Kidney (tissue), 14 donors: ENCODE data around the gene ABLIM2. TPM values are rescaled to one million over a fixed set of nuclear protein-coding genes. Genes with fewer than 3 reads are reported as not detected.

Experiments
- DNase-seq, 5 donors: peaks; one replicate each; pipeline ENCODE4 v3.0.0-alpha.2; 2013 to 2020
- FAIRE-seq: peaks from 2 replicates; lab custom pipeline; 2012; peaks lifted over from hg19 to GRCh38; lab: Jason Lieb, UNC
- H3K27ac ChIP-seq, 2 donors: one replicate each; pipeline ENCODE4 v1.7.0; 2013; ENCODE audit warnings: low read depth in 2 of 2, low read length in 2 of 2, inconsistent platforms in 1 of 2
- H3K27me3 ChIP-seq: one replicate; pipeline ENCODE4 v1.7.1; 2013; ENCODE audit warnings: low read length, inconsistent platforms; ENCODE audit not compliant: control insufficient read depth, insufficient read depth
- H3K36me3 ChIP-seq, 3 donors: one replicate each; pipeline versions ENCODE4 v1.7.0 to v1.7.1; 2013; ENCODE audit warnings: low read length in 3 of 3, control low read depth in 1 of 3, inconsistent platforms in 1 of 3; ENCODE audit not compliant: insufficient read depth in 3 of 3, control insufficient read depth in 2 of 3
- H3K4me1 ChIP-seq, 3 donors: one replicate each; pipeline versions ENCODE4 v1.7.0 to v1.7.1; 2013; ENCODE audit warnings: low read length in 3 of 3, inconsistent platforms in 1 of 3, low read depth in 1 of 3; ENCODE audit not compliant: control insufficient read depth in 2 of 3, insufficient read depth in 2 of 3
- H3K4me3 ChIP-seq, 3 donors: one replicate each; pipeline versions ENCODE4 v1.7.0 to v1.8.1; 2013; ENCODE audit warnings: low read length in 3 of 3, control low read depth in 1 of 3, inconsistent platforms in 1 of 3
- H3K9ac ChIP-seq, 3 donors: one replicate each; pipeline versions ENCODE4 v1.7.0 to v1.7.1; 2013; ENCODE audit warnings: low read length in 3 of 3, control low read depth in 1 of 3, inconsistent platforms in 1 of 3
- H3K9me3 ChIP-seq, 3 donors: one replicate each; pipeline versions ENCODE4 v1.7.0 to v1.7.1; 2013; ENCODE audit warnings: low read length in 3 of 3, control low read depth in 1 of 3, inconsistent platforms in 1 of 3; ENCODE audit not compliant: control insufficient read depth in 2 of 3, insufficient read depth in 1 of 3
- intact Hi-C: fragments of 100-400 bp; cut with DNase I; formaldehyde crosslinking; loops from one replicate; pipeline ENCODE4 v1.11.1; 2022
- polyA plus RNA-seq: library from polyadenylated mRNA; stranded (reverse); fragments of 350-450 nt; fragmentation: Illumina TruSeq; extraction: RNeasy Lipid Tissue Mini Kit (QIAGEN cat#74804); gene quantifications from one replicate; pipeline ENCODE4 v1.2.3, GENCODE V29; 2014; ENCODE audit warnings: low read depth, low replicate concordance; ENCODE audit not compliant: insufficient read depth
- total RNA-seq: library from RNA; stranded (reverse); fragmentation: NEBNext Ultra II Directional; extraction: Animal tissue kit (Norgen Biotek cat#: 25700); gene quantifications from one replicate; pipeline ENCODE4 v1.2.1, GENCODE V29; 2021
- TF ChIP-seq, protein P1 (sequence below): IDR thresholded peaks from 3 replicates; pipeline ENCODE4 v1.5.1; 2012; ENCODE audit warnings: mild to moderate bottlenecking, moderate library complexity, borderline replicate concordance; ENCODE audit not compliant: insufficient read depth; ENCODE audit errors: extremely low read depth
- donor health status: control.
- donor health status: control.
- donor health status: control.
- donor health status: control.
- donor health status: control.
- donor health status: DM: yes; HTN: yes; CAD: no.
- donor health status: Normal renal cell carcinoma (clear cell type).

Gene ABLIM2
- total and polyA plus RNA-seq, 2 donors from 2014 or later: 9.5 to 23.3 TPM

GRCh38 chr4:8191136-8191747, 32.6 kb upstream of the ABLIM2 start:
- no peak for FAIRE-seq
- intact Hi-C loops: no loop called here
- Histone ChIP-seq H3K4me1 (peaks cover 0 to 54% (median 17%) of the 10 kb centered on the region in 3 donors), H3K36me3 (no peaks in the 10 kb centered on the region), H3K9ac (peak overlapping the region in 2 of 3 donors; percentile 8 to 41), H3K4me3 (peak overlapping the region in 1 of 3 donors; percentile 39), H3K9me3 (no peaks in the 10 kb centered on the region), H3K27me3 (no peaks in the 10 kb centered on the region), H3K27ac (peak overlapping the region; percentile 78 to 90)
- TF ChIP-seq, protein P1, sequence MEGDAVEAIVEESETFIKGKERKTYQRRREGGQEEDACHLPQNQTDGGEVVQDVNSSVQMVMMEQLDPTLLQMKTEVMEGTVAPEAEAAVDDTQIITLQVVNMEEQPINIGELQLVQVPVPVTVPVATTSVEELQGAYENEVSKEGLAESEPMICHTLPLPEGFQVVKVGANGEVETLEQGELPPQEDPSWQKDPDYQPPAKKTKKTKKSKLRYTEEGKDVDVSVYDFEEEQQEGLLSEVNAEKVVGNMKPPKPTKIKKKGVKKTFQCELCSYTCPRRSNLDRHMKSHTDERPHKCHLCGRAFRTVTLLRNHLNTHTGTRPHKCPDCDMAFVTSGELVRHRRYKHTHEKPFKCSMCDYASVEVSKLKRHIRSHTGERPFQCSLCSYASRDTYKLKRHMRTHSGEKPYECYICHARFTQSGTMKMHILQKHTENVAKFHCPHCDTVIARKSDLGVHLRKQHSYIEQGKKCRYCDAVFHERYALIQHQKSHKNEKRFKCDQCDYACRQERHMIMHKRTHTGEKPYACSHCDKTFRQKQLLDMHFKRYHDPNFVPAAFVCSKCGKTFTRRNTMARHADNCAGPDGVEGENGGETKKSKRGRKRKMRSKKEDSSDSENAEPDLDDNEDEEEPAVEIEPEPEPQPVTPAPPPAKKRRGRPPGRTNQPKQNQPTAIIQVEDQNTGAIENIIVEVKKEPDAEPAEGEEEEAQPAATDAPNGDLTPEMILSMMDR: no peak
- peak in 2 of 5 donors; percentile 76 to 95 for DNase-seq

DNA sequence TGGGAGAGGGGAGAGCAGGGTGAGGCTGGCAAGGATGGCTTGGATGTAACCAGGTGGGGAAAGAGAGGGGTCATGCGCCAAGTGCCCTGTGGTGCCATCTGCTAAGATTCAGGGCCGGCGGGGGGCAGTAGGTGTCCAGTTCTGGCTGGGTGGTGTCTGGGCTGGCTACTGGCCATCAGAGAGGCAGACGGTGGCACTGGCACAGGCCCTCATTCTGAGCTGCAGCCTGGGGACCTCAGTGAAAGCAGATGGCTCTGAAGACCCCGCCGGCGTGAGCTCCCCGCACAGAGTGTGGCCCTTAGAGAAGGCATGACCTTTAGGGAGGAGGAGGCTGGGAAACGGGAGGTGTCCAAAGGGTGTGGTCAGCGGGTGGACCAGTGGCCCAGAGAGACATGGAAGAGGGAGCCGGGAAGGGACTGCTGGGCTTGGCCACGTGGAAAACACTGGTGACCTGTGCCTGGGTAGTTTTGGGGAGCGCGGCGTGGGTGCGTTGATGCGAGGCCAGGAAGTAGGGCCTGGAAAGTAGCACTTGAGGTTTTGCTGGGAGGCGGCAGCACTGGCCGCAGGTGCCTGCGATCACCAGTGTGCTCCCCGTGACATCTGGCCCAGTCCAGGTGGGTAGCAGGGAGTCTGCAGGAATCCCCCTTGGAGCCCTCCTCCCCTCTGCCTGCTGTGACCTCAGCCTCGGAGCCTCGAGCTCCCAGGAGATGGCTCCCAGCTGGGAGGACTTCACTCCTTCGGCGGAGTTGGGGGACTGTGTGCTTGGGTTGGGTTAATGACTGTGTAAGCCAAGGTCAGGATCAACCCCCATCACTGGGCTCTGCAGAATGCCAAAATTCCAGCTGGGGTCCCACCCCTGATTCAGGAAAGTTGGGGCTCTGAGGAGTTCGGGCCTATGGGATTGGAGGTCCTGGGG, 31.2 kb upstream of the ABLIM2 start:
- Histone ChIP-seq H3K27ac (peak overlapping the region; percentile 78 to 90), H3K9ac (peak overlapping the region in 2 of 3 donors; percentile 29 to 46), H3K4me1 (peaks cover 0 to 52% (median 17%) of the 10 kb centered on the region in 3 donors)

DNA sequence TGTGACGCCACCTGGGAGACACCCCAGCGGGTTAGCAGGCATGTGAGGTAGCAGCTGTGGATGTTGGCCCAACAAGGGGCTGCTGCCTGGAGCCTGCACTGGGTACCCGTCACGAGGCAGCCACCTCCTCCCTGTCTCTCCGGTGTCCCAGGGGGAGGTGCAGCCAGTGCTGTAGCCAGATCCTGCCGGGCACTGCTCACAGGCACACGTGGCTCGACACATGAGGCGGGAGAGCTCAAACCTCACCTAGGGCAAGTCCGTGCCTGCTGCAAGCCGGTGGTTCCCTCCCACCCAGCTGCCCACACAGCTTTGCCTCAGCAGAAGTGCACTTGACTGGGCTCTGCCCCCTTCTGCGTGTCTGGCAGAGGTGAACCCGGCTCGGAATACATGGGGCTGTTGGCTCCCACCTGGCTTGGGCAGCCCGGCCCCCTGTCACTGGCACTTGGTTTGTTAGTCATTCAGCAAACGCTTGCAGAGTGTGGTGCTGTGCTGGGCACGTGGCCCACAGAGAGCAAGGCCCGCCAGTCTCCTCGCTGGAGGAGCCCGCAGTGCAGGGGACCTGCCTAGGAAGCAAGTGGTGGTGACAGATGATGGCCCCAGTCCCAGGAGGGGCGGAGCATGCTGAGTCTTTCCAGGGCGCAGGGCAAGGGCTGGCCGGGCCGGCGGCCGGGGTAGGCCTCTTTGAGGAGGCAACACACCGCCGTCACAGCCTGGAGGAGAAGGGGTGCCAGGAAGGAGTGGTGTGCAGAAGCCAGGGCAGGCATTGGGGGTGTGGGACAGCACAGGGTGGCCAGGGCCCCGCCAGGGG, 30.3 kb upstream of the ABLIM2 start:
- FAIRE-seq (no peak), DNase-seq (peak in 2 of 5 donors; percentile 62 to 92)
- intact Hi-C loops: no loop called here
- Histone ChIP-seq H3K9ac (peak overlapping the region in 2 of 3 donors; percentile 29 to 46), H3K9me3 (no peaks in the 10 kb centered on the region), H3K27me3 (no peaks in the 10 kb centered on the region), H3K4me3 (no peak overlapping the region), H3K4me1 (peaks cover 0 to 46% (median 17%) of the 10 kb centered on the region in 3 donors), H3K27ac (peak overlapping the region; percentile 78 to 90), H3K36me3 (no peaks in the 10 kb centered on the region)
- TF ChIP-seq, protein P1: no peak

More for the DNA sequence above, 31.2 kb upstream of the ABLIM2 start:
- no peak overlapping the region for H3K4me3 ChIP-seq
- DNase-seq: peak in 1 of 5 donors; percentile 63
- FAIRE-seq: no peak
- no peaks in the 10 kb centered on the region for H3K27me3 ChIP-seq
- TF ChIP-seq, protein P1: no peak
- no peaks in the 10 kb centered on the region for H3K36me3 ChIP-seq
- intact Hi-C loops: no loop called here
- no peaks in the 10 kb centered on the region for H3K9me3 ChIP-seq
